ENCODE measurements around the gene ATOX1. TPM values are rescaled to one million over a fixed set of nuclear protein-coding genes. Genes with fewer than 3 reads are reported as not detected.

ATOX1 gene
- total and polyA plus RNA-seq, 10 of the 15 experiments (the other 5 are each of a cell fraction or from before 2014, with no cell fraction given), result 130 to 642 (median 245) TPM

GRCh38 chr5:151779531-151780125 lies 21.2 kb upstream of the ATOX1 start:
- Histone ChIP-seq H3K79me2 (ENCODE audit: control insufficient read depth, insufficient read depth, low read length) (peaks cover 99% of the 10 kb centered on the region), H2AFZ (ENCODE audit: control insufficient read depth, low read depth, low read length) (no peak overlapping the region), H4K20me1 (ENCODE audit: control insufficient read depth, insufficient read depth) (peaks cover 5% of the 10 kb centered on the region), H3K27me3 (replicated peaks in 1 of 2; ENCODE audit: control insufficient read depth in 2 of 2, insufficient read depth in 2 of 2, low read length in 1 of 2) (no peaks in the 10 kb centered on the region), H3K36me3 (ENCODE audit: control insufficient read depth in 2 of 2, insufficient read depth in 2 of 2, low read length in 1 of 2) (peaks cover 0 to 7% of the 10 kb centered on the region in 2 experiments; a peak in 3 of 4 replicates), H3K4me2 (ENCODE audit: control insufficient read depth, insufficient read depth) (peak overlapping the region; percentile 49; the same call in 1 of the 2 replicates), H3K9me3 (replicated peaks; ENCODE audit: control insufficient read depth, insufficient read depth, low read length) (no peaks in the 10 kb centered on the region), H3K4me3 (peak overlapping the region; percentile 3; the same call in 1 of the 2 replicates), H3K9ac (ENCODE audit: control insufficient read depth, insufficient read depth, low read length) (no peak overlapping the region), H3K27ac (ENCODE audit: control insufficient read depth, insufficient read depth) (peak overlapping the region; percentile 9), H3K4me1 (ENCODE audit: control insufficient read depth, insufficient read depth, low read length) (peaks cover 13% of the 10 kb centered on the region; the same call in 1 of the 2 replicates)
- ChIA-PET POLR2A (interaction anchor here (3.3 kb wide), 1 partner anchor 9 kb away, joined by 16 read pairs; the partner anchor contains the start of gene G3BP1), SMC1A (ENCODE audit: uncharacterized antibody, unreplicated experiment) (no interaction called here), RAD21 (ENCODE audit: unreplicated experiment) (interaction anchor here (1.1 kb wide), 1 partner anchor 23 kb away, joined by 3 read pairs; no protein-coding TSS in a partner anchor), CTCF (no interaction called here)
- 10% methylated on average over 3 of the region's 3 CpGs for WGBS (ENCODE audit: insufficient coverage, insufficient replicate concordance, low lambda C conversion rate, missing lambda C conversion rate)
- DNase-seq (ENCODE audit: low read depth, low spot score), result no peak
- intact Hi-C loops (cut with micrococcal nuclease; ENCODE audit: unreplicated experiment), result loop anchor here (10.0 kb wide), 1 partner anchor 625 kb away; the partner anchor contains the start of gene ANXA6
- no peak for FAIRE-seq
- BruUV-seq (replicated peaks), result no TSS peak
- ATAC-seq, result peak; percentile 45
- in situ Hi-C loops (cut with MboI), result no loop called here
- TF ChIP-seq, protein P1, sequence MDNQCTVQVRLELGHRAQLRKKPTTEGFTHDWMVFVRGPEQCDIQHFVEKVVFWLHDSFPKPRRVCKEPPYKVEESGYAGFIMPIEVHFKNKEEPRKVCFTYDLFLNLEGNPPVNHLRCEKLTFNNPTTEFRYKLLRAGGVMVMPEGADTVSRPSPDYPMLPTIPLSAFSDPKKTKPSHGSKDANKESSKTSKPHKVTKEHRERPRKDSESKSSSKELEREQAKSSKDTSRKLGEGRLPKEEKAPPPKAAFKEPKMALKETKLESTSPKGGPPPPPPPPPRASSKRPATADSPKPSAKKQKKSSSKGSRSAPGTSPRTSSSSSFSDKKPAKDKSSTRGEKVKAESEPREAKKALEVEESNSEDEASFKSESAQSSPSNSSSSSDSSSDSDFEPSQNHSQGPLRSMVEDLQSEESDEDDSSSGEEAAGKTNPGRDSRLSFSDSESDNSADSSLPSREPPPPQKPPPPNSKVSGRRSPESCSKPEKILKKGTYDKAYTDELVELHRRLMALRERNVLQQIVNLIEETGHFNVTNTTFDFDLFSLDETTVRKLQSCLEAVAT (IDR thresholded peaks at IDR 0.05), result no peak
- TF ChIP-seq LARP7 (IDR thresholded peaks at IDR 0.05), result no peak
- TF ChIP-seq ATF3 (IDR thresholded peaks at IDR 0.05; ENCODE audit: borderline replicate concordance, extremely low read depth, low read depth, low read length), result no peak
- peak; percentile 40; the same call in 1 of the 2 replicates for TF ChIP-seq PKNOX1 (IDR thresholded peaks at IDR 0.05)
- TF ChIP-seq RUNX3 (IDR thresholded peaks at IDR 0.05; ENCODE audit: low read length), result peak; percentile 28; the same call in 1 of the 2 replicates
- TF ChIP-seq BACH1 (IDR thresholded peaks at IDR 0.05; ENCODE audit: borderline replicate concordance), result no peak
- no peak for TF ChIP-seq SMC3 (IDR thresholded peaks at IDR 0.05; ENCODE audit: borderline replicate concordance, low read length)
- no peak for TF ChIP-seq SMAD5 (IDR thresholded peaks at IDR 0.05; ENCODE audit: low read depth)
- peak; percentile 34 for TF ChIP-seq MEF2B (IDR thresholded peaks at IDR 0.05; ENCODE audit: partially characterized antibody, poor library complexity, severe bottlenecking)
